ENCODE measurements around the gene PAM.

The PAM gene

DNA sequence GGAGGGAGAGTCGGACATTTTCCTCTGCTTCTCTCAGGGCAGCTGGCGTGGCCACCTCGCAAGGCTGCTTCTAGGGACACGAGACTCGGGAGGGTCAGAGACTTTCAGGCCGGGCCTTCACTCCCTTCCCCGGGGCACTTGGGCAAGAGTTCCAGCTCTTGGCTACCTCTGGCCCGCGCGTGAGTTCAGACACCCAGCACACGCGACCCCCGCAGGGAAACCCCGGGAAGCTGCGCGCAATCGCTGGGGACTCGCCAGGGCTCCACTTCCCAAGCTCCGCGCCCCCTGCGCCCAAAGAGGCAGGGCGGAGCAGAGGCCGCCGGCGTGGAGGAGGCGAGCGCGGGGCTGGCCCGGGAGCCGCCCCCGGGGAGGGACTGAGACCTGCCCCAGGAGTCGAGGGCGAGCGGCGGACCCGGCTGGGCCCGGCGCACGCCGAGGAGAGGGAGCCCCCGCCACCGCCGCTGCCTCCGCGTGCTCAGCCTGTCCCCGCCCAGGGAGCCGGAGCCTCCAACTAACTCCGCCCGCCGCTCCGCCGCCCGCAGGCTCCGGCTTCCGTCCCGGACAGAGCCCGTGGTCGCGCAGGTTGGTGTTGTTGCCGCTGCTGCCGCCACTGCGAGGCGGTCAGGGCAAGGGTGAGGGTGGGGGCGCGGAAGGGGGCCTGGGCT, at the start of gene PAM:
Gene PAM (plus strand): TSS at position 539 of the 665 bp plus-strand sequence. CDS start 110,891 bp downstream, outside the sequence.
- H3K27ac ChIP-seq (ENCODE audit: low read length): peak within 1 kb of the TSS; percentile 24
- H3K27me3 ChIP-seq (ENCODE audit: control insufficient read depth in 1 of 2, insufficient read depth in 2 of 2, low read length in 2 of 2): no peaks in the 10 kb centered on the region
- H3K4me3 ChIP-seq (ENCODE audit: low read length in 2 of 2): peak within 1 kb of the TSS; percentile 96 to 98
- no peaks in the 10 kb centered on the region for H3K36me3 ChIP-seq (ENCODE audit: control insufficient read depth in 2 of 2, insufficient read depth in 2 of 2, low read length in 2 of 2)
- peaks cover 17% of the 10 kb centered on the region for H3K4me1 ChIP-seq (ENCODE audit: control insufficient read depth, insufficient read depth, low read length)
- no peaks in the 10 kb centered on the region for H3K9me3 ChIP-seq (ENCODE audit: control insufficient read depth in 2 of 2, low read length in 2 of 2)
- H3K9ac ChIP-seq (ENCODE audit: low read length in 2 of 2): peak within 1 kb of the TSS; percentile 90 to 95

- Histone ChIP-seq H3K9ac (ENCODE audit: low read length in 2 of 2) (no peak overlapping the region), H3K4me1 (ENCODE audit: control insufficient read depth, insufficient read depth, low read length) (no peaks in the 10 kb centered on the region), H3K4me3 (ENCODE audit: low read length in 2 of 2) (no peak overlapping the region), H3K36me3 (ENCODE audit: control insufficient read depth in 2 of 2, insufficient read depth in 2 of 2, low read length in 2 of 2) (no peaks in the 10 kb centered on the region), H3K9me3 (ENCODE audit: control insufficient read depth in 2 of 2, low read length in 2 of 2) (no peaks in the 10 kb centered on the region), H3K27me3 (ENCODE audit: control insufficient read depth in 1 of 2, insufficient read depth in 2 of 2, low read length in 2 of 2) (no peaks in the 10 kb centered on the region), H3K27ac (ENCODE audit: low read length) (no peak overlapping the region)
Observed at GRCh38 chr5:102711525-102712385, 43.4 kb upstream of the PAM start.

GRCh38 chr5:102713278-102713677, 41.8 kb upstream of the PAM start:
- Histone ChIP-seq H3K27ac (ENCODE audit: low read length) (no peak overlapping the region), H3K27me3 (ENCODE audit: control insufficient read depth in 1 of 2, insufficient read depth in 2 of 2, low read length in 2 of 2) (no peaks in the 10 kb centered on the region), H3K4me3 (ENCODE audit: low read length in 2 of 2) (no peak overlapping the region), H3K9me3 (ENCODE audit: control insufficient read depth in 2 of 2, low read length in 2 of 2) (no peaks in the 10 kb centered on the region), H3K4me1 (ENCODE audit: control insufficient read depth, insufficient read depth, low read length) (no peaks in the 10 kb centered on the region), H3K9ac (ENCODE audit: low read length in 2 of 2) (no peak overlapping the region), H3K36me3 (ENCODE audit: control insufficient read depth in 2 of 2, insufficient read depth in 2 of 2, low read length in 2 of 2) (no peaks in the 10 kb centered on the region)

DNA sequence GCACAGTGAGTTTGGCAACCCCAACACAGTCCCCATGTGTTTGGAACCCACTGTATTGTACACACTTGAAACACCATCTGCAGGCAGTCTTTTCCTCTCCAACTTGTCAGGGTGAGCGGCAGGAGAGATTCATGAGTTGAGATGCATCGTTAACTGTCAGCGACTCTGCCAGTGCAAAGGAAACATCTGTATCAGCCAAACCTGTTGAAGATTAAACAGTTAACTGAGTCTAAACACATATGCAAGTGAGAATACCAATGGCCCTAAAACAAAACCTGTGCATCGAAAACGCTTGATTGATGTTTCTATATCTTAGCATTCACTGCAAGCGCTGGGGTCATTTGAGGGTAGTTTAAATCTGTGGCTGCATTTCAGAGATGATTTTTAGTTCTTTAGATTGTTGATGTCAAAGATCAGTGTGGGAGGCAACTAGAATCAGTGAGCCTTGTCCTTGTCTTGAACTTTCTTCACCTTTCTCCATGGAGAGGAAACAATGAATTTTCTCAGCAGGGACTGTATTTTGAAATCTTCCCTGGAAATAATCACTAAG, 41.3 kb upstream of the PAM start:
- Histone ChIP-seq H3K4me1 (ENCODE audit: control insufficient read depth, insufficient read depth, low read length) (no peaks in the 10 kb centered on the region), H3K9ac (ENCODE audit: low read length in 2 of 2) (no peak overlapping the region), H3K9me3 (ENCODE audit: control insufficient read depth in 2 of 2, low read length in 2 of 2) (no peaks in the 10 kb centered on the region), H3K27me3 (ENCODE audit: control insufficient read depth in 1 of 2, insufficient read depth in 2 of 2, low read length in 2 of 2) (no peaks in the 10 kb centered on the region), H3K4me3 (ENCODE audit: low read length in 2 of 2) (no peak overlapping the region), H3K36me3 (ENCODE audit: control insufficient read depth in 2 of 2, insufficient read depth in 2 of 2, low read length in 2 of 2) (no peaks in the 10 kb centered on the region), H3K27ac (ENCODE audit: low read length) (no peak overlapping the region)

DNA sequence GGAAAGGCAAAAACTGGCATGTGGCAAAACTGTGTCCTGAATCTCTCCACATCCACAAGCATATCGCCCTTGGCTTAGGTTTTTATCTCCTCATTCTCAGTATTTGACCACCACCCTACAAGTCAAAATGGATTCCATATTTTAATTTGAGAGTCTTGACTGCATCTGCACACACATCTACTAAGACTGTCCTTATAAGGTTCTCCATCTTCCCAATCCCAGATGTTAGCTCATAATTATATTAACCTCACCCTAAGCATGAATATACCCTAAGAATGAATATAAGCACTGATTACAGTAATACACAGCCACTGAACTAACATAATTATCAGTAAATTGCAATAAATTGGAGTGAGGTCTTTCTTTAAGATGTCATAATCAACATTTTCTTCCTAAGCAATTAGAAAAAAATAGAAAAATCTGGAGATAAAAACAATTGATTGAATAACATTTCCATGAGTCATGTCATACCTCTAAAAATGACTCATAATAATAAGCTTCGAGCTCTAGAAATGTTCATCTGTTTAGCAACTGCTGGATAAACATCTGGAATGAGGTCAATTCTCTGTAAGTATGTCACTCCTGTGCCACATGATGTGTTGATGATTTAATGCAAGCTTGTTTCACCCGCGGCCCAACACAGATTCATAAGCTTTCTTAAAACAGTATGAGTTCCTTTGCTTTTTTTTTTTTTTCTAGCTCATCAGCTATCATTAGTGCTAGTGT, 39.9 kb upstream of the PAM start:
- no peak overlapping the region for H3K4me3 ChIP-seq (ENCODE audit: low read length in 2 of 2)
- H3K9me3 ChIP-seq (ENCODE audit: control insufficient read depth in 2 of 2, low read length in 2 of 2): no peaks in the 10 kb centered on the region
- no peak overlapping the region for H3K9ac ChIP-seq (ENCODE audit: low read length in 2 of 2)
- H3K27ac ChIP-seq (ENCODE audit: low read length): no peak overlapping the region
- no peaks in the 10 kb centered on the region for H3K27me3 ChIP-seq (ENCODE audit: control insufficient read depth in 1 of 2, insufficient read depth in 2 of 2, low read length in 2 of 2)
- H3K36me3 ChIP-seq (ENCODE audit: control insufficient read depth in 2 of 2, insufficient read depth in 2 of 2, low read length in 2 of 2): no peaks in the 10 kb centered on the region
- H3K4me1 ChIP-seq (ENCODE audit: control insufficient read depth, insufficient read depth, low read length): no peaks in the 10 kb centered on the region

DNA sequence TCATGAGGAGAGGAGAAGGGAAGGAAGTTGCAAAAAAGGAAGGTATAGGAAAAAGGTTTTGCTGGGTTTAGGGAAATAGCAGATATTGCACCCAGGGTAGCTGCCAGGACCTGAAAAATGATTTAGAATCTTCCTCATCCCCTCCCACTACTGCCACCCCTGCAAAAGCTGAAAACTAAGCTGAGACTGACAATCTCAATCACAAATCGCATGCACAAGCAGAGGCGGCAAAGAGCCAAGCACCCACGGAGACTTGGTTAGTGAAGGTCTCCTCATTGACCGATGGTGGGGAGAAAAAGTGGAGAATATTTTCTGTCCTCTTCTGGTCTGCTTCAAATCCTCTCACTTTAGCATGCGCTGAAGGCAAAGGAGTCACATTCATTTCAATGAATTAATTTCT, 39.1 kb upstream of the PAM start:
- Histone ChIP-seq H3K9me3 (ENCODE audit: control insufficient read depth in 2 of 2, low read length in 2 of 2) (no peaks in the 10 kb centered on the region), H3K4me3 (ENCODE audit: low read length in 2 of 2) (no peak overlapping the region), H3K27me3 (ENCODE audit: control insufficient read depth in 1 of 2, insufficient read depth in 2 of 2, low read length in 2 of 2) (no peaks in the 10 kb centered on the region), H3K36me3 (ENCODE audit: control insufficient read depth in 2 of 2, insufficient read depth in 2 of 2, low read length in 2 of 2) (no peaks in the 10 kb centered on the region), H3K9ac (ENCODE audit: low read length in 2 of 2) (no peak overlapping the region), H3K4me1 (ENCODE audit: control insufficient read depth, insufficient read depth, low read length) (no peaks in the 10 kb centered on the region), H3K27ac (ENCODE audit: low read length) (no peak overlapping the region)

DNA sequence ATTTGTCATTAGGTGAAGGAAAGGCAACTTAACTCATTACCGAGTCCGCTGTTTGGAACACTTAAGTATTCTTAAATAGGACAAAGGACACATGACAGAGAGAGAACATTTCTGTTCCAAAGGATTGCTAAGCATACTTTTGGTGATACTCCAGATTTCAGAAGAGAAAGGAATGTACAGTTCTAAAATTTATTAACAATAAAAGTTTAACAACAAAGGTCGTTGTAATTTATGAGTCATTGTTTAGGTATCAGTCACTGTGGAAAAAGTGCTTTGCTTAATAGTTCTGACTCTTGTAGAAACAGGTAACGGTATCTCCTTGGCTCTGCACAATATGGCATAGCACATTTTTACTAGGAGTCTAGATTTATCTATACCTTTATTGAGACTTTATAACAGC, 36.3 kb upstream of the PAM start:
- H3K4me1 ChIP-seq (ENCODE audit: control insufficient read depth, insufficient read depth, low read length): no peaks in the 10 kb centered on the region
- H3K9me3 ChIP-seq (ENCODE audit: control insufficient read depth in 2 of 2, low read length in 2 of 2): no peaks in the 10 kb centered on the region
- H3K9ac ChIP-seq (ENCODE audit: low read length in 2 of 2): no peak overlapping the region
- H3K4me3 ChIP-seq (ENCODE audit: low read length in 2 of 2): no peak overlapping the region
- H3K27ac ChIP-seq (ENCODE audit: low read length): no peak overlapping the region
- H3K36me3 ChIP-seq (ENCODE audit: control insufficient read depth in 2 of 2, insufficient read depth in 2 of 2, low read length in 2 of 2): no peaks in the 10 kb centered on the region
- H3K27me3 ChIP-seq (ENCODE audit: control insufficient read depth in 1 of 2, insufficient read depth in 2 of 2, low read length in 2 of 2): no peaks in the 10 kb centered on the region

DNA sequence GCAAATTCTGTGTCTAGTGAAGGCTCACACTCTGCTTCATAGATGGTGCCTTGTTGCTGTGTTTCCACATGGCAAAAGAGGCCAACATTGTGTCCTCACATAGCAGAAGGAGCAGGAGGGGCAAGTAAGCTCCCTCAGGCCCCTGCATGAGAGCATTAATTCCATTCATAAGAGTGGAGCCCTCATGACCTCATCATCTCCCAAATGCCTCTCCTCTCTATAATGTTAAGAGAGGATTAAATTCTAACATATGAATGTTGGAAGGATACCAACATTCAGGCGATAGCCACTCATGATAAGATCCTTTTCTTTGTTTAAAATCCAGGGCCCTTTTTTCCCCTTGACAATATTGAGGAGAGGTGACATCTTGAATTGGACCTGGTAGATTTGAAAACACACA, 35.2 kb upstream of the PAM start:
- Histone ChIP-seq H3K27me3 (ENCODE audit: control insufficient read depth in 1 of 2, insufficient read depth in 2 of 2, low read length in 2 of 2) (no peaks in the 10 kb centered on the region), H3K9ac (ENCODE audit: low read length in 2 of 2) (no peak overlapping the region), H3K9me3 (ENCODE audit: control insufficient read depth in 2 of 2, low read length in 2 of 2) (no peaks in the 10 kb centered on the region), H3K36me3 (ENCODE audit: control insufficient read depth in 2 of 2, insufficient read depth in 2 of 2, low read length in 2 of 2) (no peaks in the 10 kb centered on the region), H3K27ac (ENCODE audit: low read length) (no peak overlapping the region), H3K4me3 (ENCODE audit: low read length in 2 of 2) (no peak overlapping the region), H3K4me1 (ENCODE audit: control insufficient read depth, insufficient read depth, low read length) (no peaks in the 10 kb centered on the region)

- Histone ChIP-seq H3K9ac (ENCODE audit: low read length in 2 of 2) (no peak overlapping the region), H3K36me3 (ENCODE audit: control insufficient read depth in 2 of 2, insufficient read depth in 2 of 2, low read length in 2 of 2) (no peaks in the 10 kb centered on the region), H3K27ac (ENCODE audit: low read length) (no peak overlapping the region), H3K4me1 (ENCODE audit: control insufficient read depth, insufficient read depth, low read length) (no peaks in the 10 kb centered on the region), H3K9me3 (ENCODE audit: control insufficient read depth in 2 of 2, low read length in 2 of 2) (no peaks in the 10 kb centered on the region), H3K27me3 (ENCODE audit: control insufficient read depth in 1 of 2, insufficient read depth in 2 of 2, low read length in 2 of 2) (no peaks in the 10 kb centered on the region), H3K4me3 (ENCODE audit: low read length in 2 of 2) (no peak overlapping the region)
Observed at GRCh38 chr5:102720969-102721368, 34.1 kb upstream of the PAM start.

- no peaks in the 10 kb centered on the region for H3K27me3 ChIP-seq (ENCODE audit: control insufficient read depth in 1 of 2, insufficient read depth in 2 of 2, low read length in 2 of 2)
- no peaks in the 10 kb centered on the region for H3K9me3 ChIP-seq (ENCODE audit: control insufficient read depth in 2 of 2, low read length in 2 of 2)
- no peak overlapping the region for H3K4me3 ChIP-seq (ENCODE audit: low read length in 2 of 2)
- no peak overlapping the region for H3K27ac ChIP-seq (ENCODE audit: low read length)
- H3K36me3 ChIP-seq (ENCODE audit: control insufficient read depth in 2 of 2, insufficient read depth in 2 of 2, low read length in 2 of 2): no peaks in the 10 kb centered on the region
- H3K4me1 ChIP-seq (ENCODE audit: control insufficient read depth, insufficient read depth, low read length): no peaks in the 10 kb centered on the region
- H3K9ac ChIP-seq (ENCODE audit: low read length in 2 of 2): no peak overlapping the region
Observed at GRCh38 chr5:102722931-102723330, 32.2 kb upstream of the PAM start.
